HG02571 (cell line): Measurements from ENCODE around the gene POMP.
"Not testable (repeated sequence)": the region's sequence is repeated elsewhere in the genome, so short reads cannot be mapped to it uniquely, and the experiment has no call there.

Experiments
- ATAC-seq: cut with Tn5 transposase; IDR thresholded peaks from one replicate; pipeline ENCODE4 v1.9.1; 2021; ENCODE audit warnings: mild to moderate bottlenecking, moderate library complexity; ENCODE audit not compliant: unreplicated experiment

The POMP gene

GRCh38 chr13:28693605-28694491 lies 34.9 kb downstream of the POMP start:
- not testable (repeated sequence) for ATAC-seq

DNA sequence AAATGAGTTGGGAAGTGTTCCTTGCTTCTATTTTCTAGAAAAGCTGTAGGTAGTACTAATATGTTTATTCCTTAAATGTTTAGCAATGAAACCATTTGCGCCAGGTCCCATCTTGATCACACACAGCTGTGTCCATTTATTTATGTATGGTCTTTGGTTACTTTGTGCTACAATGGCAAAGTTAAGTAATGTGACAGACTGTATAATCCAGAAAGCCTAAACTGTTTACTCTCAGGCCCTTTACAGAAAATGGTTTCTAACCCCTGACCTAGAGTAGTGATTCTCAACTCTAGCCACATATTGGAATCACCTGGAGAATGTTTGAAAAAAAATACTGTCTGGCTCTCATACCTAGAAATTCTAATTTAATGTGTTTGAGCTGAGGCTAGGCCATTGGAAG lies 38.5 kb downstream of the POMP start:
- ATAC-seq, result no peak

DNA sequence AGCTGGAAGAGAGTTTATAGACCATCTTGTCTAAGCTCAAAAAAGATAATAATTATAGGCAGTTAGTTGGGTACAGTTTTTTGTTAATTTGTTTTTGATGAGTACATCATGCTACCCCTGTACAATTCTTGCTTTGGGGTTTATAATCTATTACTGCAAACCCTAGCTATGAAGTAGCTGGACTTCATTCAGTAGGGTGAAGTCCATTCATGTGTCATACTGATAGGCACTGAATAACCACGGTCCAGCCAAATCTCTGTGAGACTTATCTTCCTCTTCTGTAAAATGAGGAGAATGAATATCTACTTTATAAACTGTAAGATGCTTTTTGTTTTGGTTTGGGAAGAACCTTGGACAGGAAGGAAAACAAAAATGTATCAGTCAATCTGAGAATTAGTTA lies 40.3 kb downstream of the POMP start:
- no peak for ATAC-seq

GRCh38 chr13:28704282-28704681 lies 45.4 kb downstream of the POMP start:
- ATAC-seq, result no peak

DNA sequence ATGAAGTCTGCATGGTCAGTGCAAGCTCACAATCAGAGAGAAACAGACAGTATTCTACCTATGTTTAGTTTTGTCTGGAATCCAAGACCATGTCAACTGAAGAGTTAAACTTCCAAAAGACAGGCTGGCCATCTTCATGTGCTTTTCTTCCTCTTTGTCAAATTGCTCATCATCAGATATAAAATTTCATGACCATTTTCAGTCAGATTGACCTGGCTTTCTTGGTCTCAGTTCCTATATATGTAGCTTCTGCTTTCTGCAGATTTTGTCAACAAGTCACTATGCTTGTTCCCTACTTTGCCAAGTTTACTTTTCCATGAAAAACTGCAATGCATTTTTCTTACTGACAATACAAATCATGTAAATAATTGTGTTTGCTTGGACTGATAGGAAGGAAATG lies 46.0 kb downstream of the POMP start:
- no peak for ATAC-seq

DNA sequence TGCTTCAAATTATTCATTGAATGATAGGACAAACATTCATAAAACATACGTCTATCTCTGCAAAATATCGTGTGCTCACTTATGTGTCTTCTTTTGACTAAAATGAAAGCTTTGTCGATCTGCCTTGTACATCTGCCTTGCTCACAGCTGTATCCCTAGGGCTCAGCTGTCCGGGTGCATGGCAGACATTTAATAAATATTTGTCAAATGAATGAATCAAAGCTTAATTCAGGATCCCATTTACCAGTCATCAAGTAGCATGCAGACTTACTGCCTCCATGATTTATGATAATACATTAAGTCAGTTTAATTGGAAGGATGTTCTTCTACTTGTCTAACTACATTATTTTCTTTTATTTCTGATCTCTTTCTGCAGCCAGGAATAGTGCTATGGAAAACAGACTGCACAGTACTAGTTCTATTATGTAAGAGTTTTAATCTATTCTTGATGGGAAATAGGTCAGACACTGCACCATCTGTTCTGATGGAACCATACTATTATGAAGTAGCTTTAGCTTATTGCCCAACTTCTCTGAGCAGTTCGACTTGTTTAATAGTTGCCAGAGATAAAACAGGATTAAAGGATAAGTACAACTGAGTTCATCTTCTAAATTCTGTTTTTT lies 46.6 kb downstream of the POMP start:
- ATAC-seq, result no peak

DNA sequence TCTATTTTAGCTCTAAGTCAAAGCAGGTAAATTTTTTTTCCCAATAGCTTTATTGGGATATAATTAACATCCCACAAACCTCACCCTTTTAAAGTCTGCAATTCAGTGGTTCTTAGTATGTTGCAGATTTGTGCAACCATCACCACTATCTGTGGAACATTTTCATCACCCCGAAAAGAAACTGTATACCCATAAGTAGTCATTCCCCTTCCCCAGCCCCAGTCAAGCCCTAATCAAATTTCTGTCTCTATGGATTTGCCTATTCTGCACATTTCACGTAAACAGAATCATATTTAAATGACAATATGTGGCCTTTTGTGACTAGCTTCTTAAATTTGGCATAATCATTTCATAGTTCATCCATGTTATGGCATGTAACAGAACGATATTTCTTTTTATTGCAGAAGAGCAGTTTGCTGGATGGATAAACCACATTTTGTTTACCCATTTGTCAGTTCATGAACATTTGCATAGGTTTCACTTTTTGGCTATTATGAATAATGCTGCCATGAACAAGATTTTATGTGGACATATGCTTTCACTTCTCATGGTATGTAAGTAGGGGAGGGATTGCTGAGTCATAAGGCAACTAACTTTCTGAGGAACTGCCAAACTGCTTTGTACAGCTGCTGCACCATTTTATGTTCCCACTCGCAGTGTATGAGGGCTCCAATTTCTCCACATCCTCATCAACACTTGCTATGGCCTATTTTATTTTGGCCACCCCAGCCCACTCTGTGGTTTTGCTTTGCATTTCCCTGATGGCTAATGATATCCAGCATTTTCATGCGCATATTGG lies 48.9 kb downstream of the POMP start:
- ATAC-seq, result peak; percentile 97

- no peak for ATAC-seq
Measured at GRCh38 chr13:28710161-28710560, 51.2 kb downstream of the POMP start.

- no peak for ATAC-seq
Measured at GRCh38 chr13:28714651-28715050, 55.7 kb downstream of the POMP start.

DNA sequence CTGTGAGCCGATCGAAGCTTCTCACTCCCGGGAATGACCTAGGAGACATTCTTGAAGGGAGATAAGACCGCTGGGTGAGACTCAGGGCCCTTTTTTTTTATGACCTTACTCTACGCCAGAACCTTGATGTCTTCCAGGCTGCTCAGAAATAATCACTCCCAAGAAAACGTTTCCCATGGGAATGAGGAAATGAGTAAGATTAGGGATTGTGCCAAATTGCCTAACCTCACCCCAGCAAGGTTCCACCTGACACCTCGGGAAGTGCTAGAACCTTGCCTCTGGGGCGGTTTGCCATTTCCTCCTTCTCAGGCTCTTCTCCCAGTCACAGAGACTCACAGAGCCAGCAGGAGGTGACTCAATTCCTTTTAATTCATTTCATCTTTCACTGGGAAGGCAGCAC lies 57.6 kb downstream of the POMP start:
- ATAC-seq, result no peak

DNA sequence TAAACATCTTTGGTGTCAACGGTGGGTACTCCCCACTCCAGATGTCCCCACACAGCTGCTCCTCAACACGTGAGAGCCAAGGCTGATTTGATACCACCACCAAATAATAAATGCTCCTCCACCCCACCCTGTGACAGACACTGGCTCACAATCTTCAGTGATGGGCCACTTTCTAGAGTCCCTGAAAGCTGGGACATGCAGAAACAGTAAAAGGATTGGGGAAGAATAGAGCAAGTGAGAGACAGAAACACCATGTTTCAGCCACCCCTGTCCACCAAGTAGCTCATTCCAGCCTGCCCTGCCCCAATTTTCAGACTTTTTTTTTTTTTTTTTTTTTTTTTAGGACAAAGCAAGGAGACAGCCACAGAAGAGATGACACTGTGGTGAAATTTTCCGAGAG lies 58.2 kb downstream of the POMP start:
- ATAC-seq, result no peak

DNA sequence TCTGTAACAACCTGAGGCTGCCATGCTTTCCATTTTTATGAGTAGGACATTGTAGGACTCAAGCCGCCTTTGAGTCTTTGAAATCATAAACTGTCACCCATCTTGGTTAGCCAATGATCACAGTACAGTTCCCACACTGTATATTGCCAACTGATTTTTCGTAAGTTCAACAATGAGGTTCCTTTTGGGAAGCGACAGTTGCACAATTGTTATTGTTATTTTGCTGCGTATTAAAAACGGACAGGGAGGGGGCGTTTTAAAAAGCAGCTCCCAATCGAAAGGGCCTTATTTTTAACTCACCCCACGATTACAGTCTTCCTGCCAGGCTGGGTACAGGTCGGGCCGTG lies 59.2 kb downstream of the POMP start:
- no peak for ATAC-seq

GRCh38 chr13:28718543-28719226 lies 59.8 kb downstream of the POMP start, which contains the start of gene SLC46A3:
SLC46A3 (minus strand) TSS chr13:28718970; CDS start chr13:28717998, 972 bp downstream.
- ATAC-seq, result peak; percentile 99

DNA sequence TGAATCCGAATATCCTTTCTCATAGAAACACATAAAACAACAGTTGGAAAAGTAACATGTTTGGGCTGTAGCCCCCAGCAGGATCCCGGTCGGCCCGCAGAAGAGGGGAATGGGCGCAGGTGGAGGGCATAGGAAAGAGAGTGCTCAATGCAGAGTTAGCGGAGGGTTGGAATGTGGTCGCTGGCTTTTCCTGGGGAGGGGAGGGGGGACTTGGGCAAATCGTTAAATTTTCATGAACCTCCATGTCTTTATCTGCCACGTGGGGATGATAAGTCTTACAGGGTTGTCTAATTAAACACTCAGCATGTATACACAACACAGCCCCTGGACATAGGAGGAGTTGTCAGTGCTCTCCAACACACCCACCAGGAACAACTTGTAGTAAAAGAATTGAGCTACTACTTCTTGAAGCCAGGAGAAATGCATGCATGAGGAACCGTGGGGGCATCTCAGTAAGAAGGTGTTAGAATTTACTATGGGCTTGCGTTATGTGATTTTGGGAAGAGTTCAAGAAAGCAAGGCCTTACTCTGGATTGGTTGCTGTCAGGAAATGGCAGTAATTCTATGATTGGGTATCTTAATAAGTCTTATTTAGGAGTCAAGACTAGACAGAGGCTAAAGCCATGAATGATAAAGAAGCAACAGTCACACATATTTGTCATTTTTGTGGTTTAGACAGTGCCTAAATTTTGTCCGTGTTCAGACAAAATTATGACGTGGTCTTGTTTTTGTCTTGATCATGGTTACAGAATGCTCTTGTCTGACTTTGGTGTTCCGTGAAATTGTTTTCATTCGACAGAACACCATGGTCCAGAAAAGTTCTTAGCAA lies 60.5 kb downstream of the POMP start:
- ATAC-seq, result no peak

DNA sequence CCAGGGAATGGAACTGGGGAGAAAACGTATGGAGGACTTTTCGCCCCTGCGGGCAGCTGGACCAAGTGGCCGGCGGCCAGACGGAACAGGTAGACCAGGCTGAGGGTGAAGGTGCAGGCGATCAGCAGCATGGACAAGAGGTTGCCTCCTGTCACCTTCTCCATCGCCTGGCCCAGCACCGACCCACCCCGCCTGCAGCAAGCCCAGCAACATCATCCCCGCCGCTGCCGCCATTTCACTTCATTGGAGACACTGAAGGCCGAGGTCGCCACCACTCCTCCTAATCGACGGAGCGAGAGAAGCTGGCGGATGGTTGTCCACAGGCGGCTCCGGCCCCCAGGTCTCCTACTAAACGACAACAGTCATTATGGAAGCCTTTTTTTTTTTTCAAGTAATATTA lies 64.9 kb downstream of the POMP start:
- no peak for ATAC-seq

DNA sequence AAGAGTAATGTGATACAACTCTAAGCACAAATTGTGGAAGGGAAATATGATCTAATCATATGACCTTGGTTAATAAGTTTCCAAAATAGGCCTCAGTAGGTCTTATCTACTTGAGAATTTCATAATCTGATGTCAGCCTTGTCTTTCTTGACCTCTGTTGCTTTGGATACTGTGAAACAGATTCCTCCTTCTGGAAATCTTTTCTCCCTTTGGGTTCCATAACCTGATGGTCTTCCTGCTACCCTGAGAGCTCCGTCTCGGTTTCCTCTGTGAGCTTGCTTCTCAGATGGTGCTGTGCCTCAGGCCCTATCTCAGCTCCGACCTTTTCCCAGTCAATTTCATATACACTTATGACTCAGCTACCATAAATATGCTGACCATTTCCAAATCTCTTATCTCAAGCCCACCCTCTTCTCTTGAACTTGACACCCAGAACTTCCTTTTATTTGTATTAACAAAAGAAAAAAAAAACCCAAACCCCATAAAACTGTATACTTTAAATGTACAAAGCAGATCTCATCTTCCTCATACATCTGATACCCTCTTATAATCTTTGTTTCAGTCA lies 66.2 kb downstream of the POMP start:
- no peak for ATAC-seq
